HepG2 (cell line): ENCODE measurements around the gene CYB5A. TPM values are rescaled to one million over a fixed set of nuclear protein-coding genes. Genes with fewer than 3 reads are reported as not detected.

ENCODE experiments used
- ATAC-seq: fragments of 200-7000 bp; cut with Tn5 transposase; 3 replicates; pipeline ENCODE4 v1.9.1; 2020; ENCODE audit warnings: mild to moderate bottlenecking, moderate library complexity
- BruUV-seq: library from RNA; stranded (reverse); fragments of 400-500 nt; replicated peaks from 2 replicates; lab custom pipeline; 2021; lab: Mats Ljungman, UMichigan
- CTCF ChIA-PET: fragments of 300-600 bp; formaldehyde crosslinking; extraction: SDS; loops from one replicate; lab custom pipeline; 2021; ENCODE audit warnings: low total read pairs, inconsistent platforms, low intra/inter-chr PET ratio; lab: Yijun Ruan, JAX
- POLR2A ChIA-PET: fragments of 350-600 bp; sonication (Branson Sonifier 250); formaldehyde crosslinking; loops from one replicate; lab custom pipeline; 2020; ENCODE audit warnings: antibody characterized with exemption, inconsistent platforms; lab: Yijun Ruan, JAX
- DNase-seq: peaks from one replicate; pipeline ENCODE4 v3.0.0-alpha.2; 2015; ENCODE audit warnings: low spot score
- FAIRE-seq: peaks from 3 replicates; lab custom pipeline; 2011; peaks lifted over from hg19 to GRCh38; lab: Jason Lieb, UNC
- H2AFZ ChIP-seq: one replicate; pipeline ENCODE4 v1.6.1; 2011; ENCODE audit warnings: low read length, inconsistent platforms
- H3K27ac ChIP-seq: fragments of 300-600 bp; 3 replicates; pipeline ENCODE4 v1.8.0; 2011; ENCODE audit warnings: mixed run types, mild to moderate bottlenecking, mixed read lengths, low read length, inconsistent platforms; ENCODE audit not compliant: insufficient read depth; ENCODE audit errors: extremely low read length
- H3K27me3 ChIP-seq, 2 experiments: fragments of 200-600 bp in 1 of 2; 2 replicates in 1 of 2; 3 replicates in 1 of 2; pipeline versions ENCODE4 v1.6.0 to v1.8.0; 2011; ENCODE audit warnings: low read length in 2 of 2, mild to moderate bottlenecking in 2 of 2, moderate library complexity in 2 of 2, inconsistent platforms in 1 of 2; ENCODE audit not compliant: insufficient read depth in 2 of 2, control insufficient read depth in 1 of 2
- H3K36me3 ChIP-seq, 2 experiments: fragments of 200-600 bp in 1 of 2; replicated peaks in 1 of 2; 2 replicates in 1 of 2; 3 replicates in 1 of 2; pipeline versions ENCODE4 v1.5.1 to v1.8.0; 2011; ENCODE audit warnings: low read length in 2 of 2, inconsistent platforms in 1 of 2; ENCODE audit not compliant: insufficient read depth in 2 of 2, control insufficient read depth in 1 of 2
- H3K4me1 ChIP-seq: 2 replicates; pipeline ENCODE4 v1.5.1; 2012; ENCODE audit warnings: low read length, inconsistent platforms; ENCODE audit not compliant: insufficient read depth
- H3K4me2 ChIP-seq: 2 replicates; pipeline ENCODE4 v1.6.0; 2011; ENCODE audit warnings: low read depth, low read length, inconsistent platforms
- H3K4me3 ChIP-seq, 3 experiments: fragments of 200-600 bp in 1 of 3; sonication (generic), shearing (Covaris generic) in 1 of 3; replicated peaks in 1 of 3; 2 replicates each; pipeline ENCODE4 v1.5.1; 2011 to 2016; ENCODE audit warnings: low read length in 3 of 3, inconsistent platforms in 2 of 3, low read depth in 2 of 3, mild to moderate bottlenecking in 2 of 3, control low read depth in 1 of 3, mixed read lengths in 1 of 3; ENCODE audit not compliant: insufficient read depth in 1 of 3
- H3K79me2 ChIP-seq: one replicate; pipeline ENCODE4 v1.6.1; 2011; ENCODE audit warnings: low read length, inconsistent platforms; ENCODE audit not compliant: insufficient read depth
- H3K9ac ChIP-seq: 2 replicates; pipeline ENCODE4 v1.6.0; 2011; ENCODE audit warnings: mild to moderate bottlenecking, low read depth, low read length, inconsistent platforms; ENCODE audit not compliant: insufficient read depth
- H3K9me3 ChIP-seq: 2 replicates; pipeline ENCODE4 v1.5.1; 2012; ENCODE audit warnings: mild to moderate bottlenecking, low read length
- H4K20me1 ChIP-seq: 2 replicates; pipeline ENCODE4 v1.6.0; 2011; ENCODE audit warnings: inconsistent platforms, mild to moderate bottlenecking, low read length, moderate library complexity; ENCODE audit not compliant: insufficient read depth
- FOSL2 ChIP-seq: sonication (generic); formaldehyde crosslinking; IDR thresholded peaks from 2 replicates; pipeline ENCODE4 v1.4.0; 2020; ENCODE audit warnings: missing genetic modification reagents
- SIN3B ChIP-seq: fragments of 150-350 bp; IDR thresholded peaks from 2 replicates; pipeline ENCODE4 v1.6.1; 2014; ENCODE audit warnings: low read length
- ZNF354B ChIP-seq: sonication (generic); formaldehyde crosslinking; IDR thresholded peaks from 2 replicates; pipeline ENCODE4 v1.8.0; 2022; ENCODE audit warnings: mild to moderate bottlenecking, missing genetic modification reagents
- ZNF383 ChIP-seq: sonication (generic); formaldehyde crosslinking; IDR thresholded peaks from 2 replicates; pipeline ENCODE4 v1.4.0; 2020; ENCODE audit warnings: missing genetic modification reagents, mild to moderate bottlenecking, borderline replicate concordance
- ZNF713 ChIP-seq: sonication (generic); formaldehyde crosslinking; IDR thresholded peaks from 2 replicates; pipeline ENCODE4 v1.4.0; 2020; ENCODE audit warnings: mild to moderate bottlenecking, missing genetic modification reagents
- WGBS: methylation state at CpG from one replicate; pipeline ENCODE4 v1.1.6; 2017; ENCODE audit warnings: low lambda C conversion rate; 5-methylcytosine and 5-hydroxymethylcytosine counted together
- in situ Hi-C: cut with HindIII; loops from 2 replicates; pipeline ENCODE4 v1.10.0; 2017; ENCODE audit warnings: low pct_unique_long_range_greater_than_20kb; ENCODE audit not compliant: extremely low pct_ligation_motif_present
- intact Hi-C: fragments of 100-400 bp; cut with micrococcal nuclease; formaldehyde crosslinking; loops from one replicate; pipeline ENCODE4 v1.10.0; 2022; ENCODE audit not compliant: unreplicated experiment
- polyA plus RNA-seq, 8 experiments: library from polyadenylated mRNA; depleted of rRNA in 3 of 8; stranded (reverse) in 7 of 8; unstranded in 1 of 8; fragments of >200 nt; fragmentation: Illumina TruSeq in 4 of 8; extraction: Trizol in 4 of 8; gene quantifications; 2 replicates each; pipeline versions ENCODE4 v1.2.1 to v1.2.3, GENCODE V29; 2011 to 2016; ENCODE audit warnings: low read depth in 4 of 8, missing spikeins in 1 of 8, mixed read lengths in 1 of 8; ENCODE audit not compliant: insufficient read depth in 1 of 8
- total RNA-seq, 5 experiments: library from RNA; depleted of rRNA; stranded (reverse); fragments of >200 nt; fragmentation: Illumina TruSeq; extraction: Trizol; gene quantifications; 2 replicates each; pipeline ENCODE4 v1.2.3, GENCODE V29; 2016; ENCODE audit warnings: low read depth in 1 of 5
- TF ChIP-seq, protein P1 (sequence below): sonication (generic); formaldehyde crosslinking; IDR thresholded peaks from 2 replicates; pipeline ENCODE4 v1.4.0; 2020; ENCODE audit warnings: missing genetic modification reagents
- TF ChIP-seq, protein P2 (sequence below), 2 experiments: fragments of 450-650 bp in 1 of 2; sonication (generic) in 1 of 2; formaldehyde crosslinking in 1 of 2; IDR thresholded peaks; 2 replicates each; pipeline versions ENCODE4 v1.6.1 to v1.8.0; 2016 to 2022; ENCODE audit warnings: antibody characterized with exemption in 1 of 2, mild to moderate bottlenecking in 1 of 2, missing genetic modification reagents in 1 of 2

Gene CYB5A
- total and polyA plus RNA-seq, 2 of the 13 experiments (the other 11 are each of a cell fraction or from before 2014, with no cell fraction given) = 215 to 356 TPM

DNA sequence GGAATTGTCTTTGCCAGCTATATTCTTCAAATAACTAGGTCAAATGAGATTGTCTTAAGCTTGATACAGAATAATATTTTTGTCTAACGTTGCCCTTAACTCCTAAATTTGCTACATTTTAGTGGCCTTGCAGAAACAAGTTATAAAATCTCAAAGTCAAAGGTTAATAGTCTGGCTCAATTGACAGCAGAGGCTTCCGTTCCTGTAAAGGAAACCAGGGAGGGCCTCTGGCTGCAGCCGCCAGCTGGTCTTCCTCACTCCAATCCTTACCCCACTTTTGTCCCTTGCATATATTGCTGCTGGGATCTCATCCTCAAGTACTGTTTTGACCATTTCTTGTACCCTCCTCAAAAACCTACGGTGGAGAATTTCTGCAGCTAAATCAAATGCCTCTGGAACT is 17.1 kb downstream of the CYB5A start (continued):
- TF ChIP-seq FOSL2 (no peak), ZNF354B (no peak)
- TF ChIP-seq, protein P1, sequence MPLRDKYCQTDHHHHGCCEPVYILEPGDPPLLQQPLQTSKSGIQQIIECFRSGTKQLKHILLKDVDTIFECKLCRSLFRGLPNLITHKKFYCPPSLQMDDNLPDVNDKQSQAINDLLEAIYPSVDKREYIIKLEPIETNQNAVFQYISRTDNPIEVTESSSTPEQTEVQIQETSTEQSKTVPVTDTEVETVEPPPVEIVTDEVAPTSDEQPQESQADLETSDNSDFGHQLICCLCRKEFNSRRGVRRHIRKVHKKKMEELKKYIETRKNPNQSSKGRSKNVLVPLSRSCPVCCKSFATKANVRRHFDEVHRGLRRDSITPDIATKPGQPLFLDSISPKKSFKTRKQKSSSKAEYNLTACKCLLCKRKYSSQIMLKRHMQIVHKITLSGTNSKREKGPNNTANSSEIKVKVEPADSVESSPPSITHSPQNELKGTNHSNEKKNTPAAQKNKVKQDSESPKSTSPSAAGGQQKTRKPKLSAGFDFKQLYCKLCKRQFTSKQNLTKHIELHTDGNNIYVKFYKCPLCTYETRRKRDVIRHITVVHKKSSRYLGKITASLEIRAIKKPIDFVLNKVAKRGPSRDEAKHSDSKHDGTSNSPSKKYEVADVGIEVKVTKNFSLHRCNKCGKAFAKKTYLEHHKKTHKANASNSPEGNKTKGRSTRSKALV (CRISPR knock-in tag) = no peak

DNA sequence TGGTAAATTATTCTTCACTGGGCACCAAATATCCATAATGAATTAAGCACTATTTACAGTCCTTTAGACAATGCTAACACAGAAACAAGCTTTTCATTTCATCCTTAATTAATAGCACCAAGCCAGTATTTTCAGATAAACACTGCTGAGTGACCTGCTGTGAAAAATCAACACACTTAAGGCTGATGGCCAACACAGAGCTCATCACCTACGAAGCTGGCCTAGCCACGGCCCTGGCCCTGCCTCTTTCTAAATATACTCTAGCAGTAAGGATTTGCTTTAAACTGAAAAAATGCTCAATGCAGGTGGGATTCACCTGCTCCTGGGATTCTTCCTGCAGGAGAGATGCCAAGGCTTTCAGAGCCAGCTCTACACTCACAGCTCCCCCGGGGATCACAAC is 18.4 kb downstream of the CYB5A start:
- H3K27ac ChIP-seq = no peak overlapping the region
- DNase-seq (no peak), ATAC-seq (no peak), FAIRE-seq (no peak)
- ChIA-PET CTCF (no interaction called here), POLR2A (no interaction called here)
- intact Hi-C loops = no loop called here
- H3K79me2 ChIP-seq = peaks cover 98% of the 10 kb centered on the region
- H4K20me1 ChIP-seq = peaks cover 5% of the 10 kb centered on the region; the same call in 1 of the 2 replicates
- 97% methylated on average over 3 of the region's 3 CpGs for WGBS
- TF ChIP-seq ZNF383 (CRISPR knock-in tag) = no peak
- no peak for TF ChIP-seq ZNF713 (CRISPR knock-in tag)
- TF ChIP-seq SIN3B = no peak
- TF ChIP-seq, protein P2, sequence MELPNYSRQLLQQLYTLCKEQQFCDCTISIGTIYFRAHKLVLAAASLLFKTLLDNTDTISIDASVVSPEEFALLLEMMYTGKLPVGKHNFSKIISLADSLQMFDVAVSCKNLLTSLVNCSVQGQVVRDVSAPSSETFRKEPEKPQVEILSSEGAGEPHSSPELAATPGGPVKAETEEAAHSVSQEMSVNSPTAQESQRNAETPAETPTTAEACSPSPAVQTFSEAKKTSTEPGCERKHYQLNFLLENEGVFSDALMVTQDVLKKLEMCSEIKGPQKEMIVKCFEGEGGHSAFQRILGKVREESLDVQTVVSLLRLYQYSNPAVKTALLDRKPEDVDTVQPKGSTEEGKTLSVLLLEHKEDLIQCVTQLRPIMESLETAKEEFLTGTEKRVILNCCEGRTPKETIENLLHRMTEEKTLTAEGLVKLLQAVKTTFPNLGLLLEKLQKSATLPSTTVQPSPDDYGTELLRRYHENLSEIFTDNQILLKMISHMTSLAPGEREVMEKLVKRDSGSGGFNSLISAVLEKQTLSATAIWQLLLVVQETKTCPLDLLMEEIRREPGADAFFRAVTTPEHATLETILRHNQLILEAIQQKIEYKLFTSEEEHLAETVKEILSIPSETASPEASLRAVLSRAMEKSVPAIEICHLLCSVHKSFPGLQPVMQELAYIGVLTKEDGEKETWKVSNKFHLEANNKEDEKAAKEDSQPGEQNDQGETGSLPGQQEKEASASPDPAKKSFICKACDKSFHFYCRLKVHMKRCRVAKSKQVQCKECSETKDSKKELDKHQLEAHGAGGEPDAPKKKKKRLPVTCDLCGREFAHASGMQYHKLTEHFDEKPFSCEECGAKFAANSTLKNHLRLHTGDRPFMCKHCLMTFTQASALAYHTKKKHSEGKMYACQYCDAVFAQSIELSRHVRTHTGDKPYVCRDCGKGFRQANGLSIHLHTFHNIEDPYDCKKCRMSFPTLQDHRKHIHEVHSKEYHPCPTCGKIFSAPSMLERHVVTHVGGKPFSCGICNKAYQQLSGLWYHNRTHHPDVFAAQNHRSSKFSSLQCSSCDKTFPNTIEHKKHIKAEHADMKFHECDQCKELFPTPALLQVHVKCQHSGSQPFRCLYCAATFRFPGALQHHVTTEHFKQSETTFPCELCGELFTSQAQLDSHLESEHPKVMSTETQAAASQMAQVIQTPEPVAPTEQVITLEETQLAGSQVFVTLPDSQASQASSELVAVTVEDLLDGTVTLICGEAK (IDR thresholded peaks at IDR 0.05) = no peak
- TF ChIP-seq, protein P2 (CRISPR knock-in tag; IDR thresholded peaks at IDR 0.05) = no peak
- H3K9ac ChIP-seq = no peak overlapping the region
- no peak overlapping the region for H3K4me2 ChIP-seq
- H3K36me3 ChIP-seq = peaks cover 0 to 8% of the 10 kb centered on the region in 2 experiments; a peak in 2 of 5 replicates
- in situ Hi-C loops = no loop called here
- no peak overlapping the region for H3K4me3 ChIP-seq
- no peaks in the 10 kb centered on the region for H3K9me3 ChIP-seq
- H3K4me1 ChIP-seq = peaks cover 68% of the 10 kb centered on the region
- no peaks in the 10 kb centered on the region for H3K27me3 ChIP-seq
- BruUV-seq = no TSS peak
- H2AFZ ChIP-seq = no peak overlapping the region
